Subcutaneous abdominal adipose tissue (tissue), 5 donors: ENCODE results near the gene KLC1.
A peak's percentile ranks its signal among the peaks of the same experiment; 100 is the strongest.

Source experiments
- H3K27ac ChIP-seq: one replicate; pipeline ENCODE4 v1.7.0; 2013; ENCODE audit warnings: low read depth, mild to moderate bottlenecking, inconsistent platforms, low read length, moderate library complexity
- H3K27me3 ChIP-seq, 5 donors: one replicate each; pipeline ENCODE4 v1.7.0; 2013; ENCODE audit warnings: low read length in 5 of 5, inconsistent platforms in 1 of 5; ENCODE audit not compliant: control insufficient read depth in 5 of 5, insufficient read depth in 4 of 5
- H3K36me3 ChIP-seq, 5 donors: one replicate each; pipeline ENCODE4 v1.7.0; 2013; ENCODE audit warnings: low read length in 5 of 5; ENCODE audit not compliant: control insufficient read depth in 5 of 5, insufficient read depth in 5 of 5
- H3K4me1 ChIP-seq, 5 donors: one replicate each; pipeline ENCODE4 v1.7.0; 2013; ENCODE audit warnings: low read length in 5 of 5, mild to moderate bottlenecking in 3 of 5, moderate library complexity in 1 of 5; ENCODE audit not compliant: control insufficient read depth in 5 of 5, insufficient read depth in 5 of 5
- H3K4me3 ChIP-seq, 5 donors: one replicate each; pipeline ENCODE4 v1.7.0; 2013; ENCODE audit warnings: low read length in 5 of 5, low read depth in 1 of 5
- H3K9ac ChIP-seq, 5 donors: one replicate each; pipeline ENCODE4 v1.7.0; 2013; ENCODE audit warnings: low read length in 5 of 5, mild to moderate bottlenecking in 4 of 5, moderate library complexity in 3 of 5
- H3K9me3 ChIP-seq, 5 donors: one replicate each; pipeline ENCODE4 v1.7.0; 2013; ENCODE audit warnings: low read length in 5 of 5; ENCODE audit not compliant: control insufficient read depth in 5 of 5
- donor health status: healthy.
- donor health status: healthy.
- donor health status: healthy.
- donor health status: healthy.
- donor health status: healthy.

Gene KLC1

DNA sequence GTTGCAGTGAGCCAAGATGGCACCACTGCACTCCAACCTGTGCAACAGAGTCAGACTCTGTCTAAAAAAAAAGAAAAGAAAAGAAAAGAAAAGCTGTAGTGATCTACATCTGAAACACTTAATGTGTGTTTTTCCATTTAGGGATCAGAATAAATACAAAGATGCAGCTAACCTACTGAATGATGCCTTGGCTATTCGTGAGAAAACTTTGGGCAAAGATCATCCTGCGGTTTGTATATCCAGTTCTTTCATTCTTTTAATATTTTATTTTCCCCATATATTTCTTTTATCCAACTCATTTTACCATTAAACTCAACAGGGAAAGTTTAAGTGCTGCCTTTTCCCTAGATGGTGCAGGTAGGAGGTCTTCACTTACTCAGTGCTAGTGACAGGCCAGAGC, 40.4 kb downstream of the KLC1 start:
- Histone ChIP-seq H3K9ac (no peak overlapping the region), H3K27me3 (no peaks in the 10 kb centered on the region), H3K27ac (no peak overlapping the region), H3K4me3 (no peak overlapping the region), H3K9me3 (no peaks in the 10 kb centered on the region), H3K36me3 (peaks cover 38 to 89% (median 70%) of the 10 kb centered on the region in 5 donors), H3K4me1 (no peaks in the 10 kb centered on the region)

DNA sequence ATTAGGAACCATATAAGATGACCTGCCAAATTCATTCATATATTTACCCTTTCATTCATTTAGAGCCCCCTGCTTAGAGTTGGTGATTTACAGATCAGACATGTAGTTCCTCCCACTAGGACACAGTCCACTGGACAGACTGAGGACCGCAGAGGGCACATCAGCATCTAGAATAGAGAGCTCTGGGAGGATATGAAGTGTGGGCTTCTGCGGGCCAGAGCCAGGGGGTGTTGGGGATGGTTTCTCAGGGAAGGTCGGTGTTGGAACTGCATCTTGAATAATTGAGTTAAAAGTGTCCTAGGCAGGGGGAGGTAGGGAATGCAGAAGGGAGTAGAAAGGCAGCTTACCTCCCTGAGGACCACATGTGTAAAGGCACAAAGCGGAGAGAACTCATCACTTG, 42.9 kb downstream of the KLC1 start:
- Histone ChIP-seq H3K27me3 (no peaks in the 10 kb centered on the region), H3K27ac (no peak overlapping the region), H3K4me3 (no peak overlapping the region), H3K4me1 (no peaks in the 10 kb centered on the region), H3K9me3 (no peaks in the 10 kb centered on the region), H3K9ac (no peak overlapping the region), H3K36me3 (peaks cover 44 to 92% (median 86%) of the 10 kb centered on the region in 5 donors)

DNA sequence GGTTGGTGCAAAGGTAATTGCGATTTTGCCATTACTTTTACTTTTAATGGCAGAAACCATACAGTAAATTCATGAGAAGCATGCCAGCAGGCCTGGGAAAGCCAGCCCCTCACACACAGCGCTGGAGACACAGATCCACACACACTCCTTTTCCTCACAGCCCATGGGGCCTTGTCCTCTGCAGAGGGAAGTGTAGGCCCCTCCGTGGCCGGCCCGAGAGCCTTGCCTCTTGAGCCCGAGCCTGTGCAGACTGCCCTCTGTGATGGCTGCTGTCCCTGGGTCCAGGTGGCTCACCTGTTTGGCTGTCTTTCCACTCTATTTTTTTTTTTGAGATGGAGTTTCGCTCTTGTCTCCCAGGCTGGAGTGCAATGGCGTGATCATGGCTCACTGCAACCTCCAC, 46.9 kb downstream of the KLC1 start:
- H3K27me3 ChIP-seq = no peaks in the 10 kb centered on the region
- peaks cover 0 to 5% (median 0%) of the 10 kb centered on the region in 5 donors for H3K4me1 ChIP-seq
- no peaks in the 10 kb centered on the region for H3K9me3 ChIP-seq
- no peak overlapping the region for H3K27ac ChIP-seq
- H3K36me3 ChIP-seq = peaks cover 40 to 99% (median 95%) of the 10 kb centered on the region in 5 donors
- no peak overlapping the region for H3K9ac ChIP-seq
- no peak overlapping the region for H3K4me3 ChIP-seq

DNA sequence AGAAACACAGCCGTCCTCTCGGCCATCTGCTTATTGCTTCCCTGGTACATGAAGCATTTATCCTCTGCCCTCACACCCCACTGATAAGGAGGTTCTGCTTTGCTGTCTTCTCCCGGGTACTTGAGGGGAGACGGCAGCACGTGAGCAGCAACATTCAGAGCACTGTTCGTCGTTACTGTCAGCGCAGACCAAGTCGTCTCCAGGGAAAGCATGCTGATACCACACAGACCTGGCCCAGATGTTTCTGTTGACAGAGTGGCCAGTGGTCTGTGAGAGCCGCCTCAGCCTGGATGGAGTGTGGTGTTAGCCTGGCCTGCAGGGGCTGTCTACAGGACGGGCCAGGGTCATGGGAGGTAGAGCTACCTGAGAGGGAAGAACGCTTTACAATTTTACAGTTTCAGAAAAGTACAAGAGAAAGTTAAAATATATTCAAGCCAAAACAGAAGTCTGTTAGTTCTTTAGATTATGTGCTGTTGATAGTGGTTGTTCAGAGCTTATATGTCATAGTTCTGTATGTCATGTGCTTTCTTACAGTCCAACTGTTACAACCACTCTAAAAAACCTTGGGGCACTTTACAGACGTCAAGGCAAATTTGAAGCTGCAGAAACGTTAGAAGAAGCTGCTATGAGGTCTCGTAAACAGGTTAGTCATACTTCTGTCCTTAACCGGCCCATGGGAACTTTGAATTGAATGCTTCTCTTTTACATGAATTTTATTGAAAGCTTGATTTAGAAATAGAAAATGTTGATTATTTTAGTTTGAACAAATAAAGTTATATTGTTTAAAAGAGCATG, 48.1 kb downstream of the KLC1 start:
- peaks cover 0 to 5% (median 0%) of the 10 kb centered on the region in 5 donors for H3K4me1 ChIP-seq
- H3K27ac ChIP-seq = no peak overlapping the region
- H3K9ac ChIP-seq = no peak overlapping the region
- H3K27me3 ChIP-seq = no peaks in the 10 kb centered on the region
- H3K36me3 ChIP-seq = peaks cover 35 to 100% (median 88%) of the 10 kb centered on the region in 5 donors
- no peaks in the 10 kb centered on the region for H3K9me3 ChIP-seq
- H3K4me3 ChIP-seq = no peak overlapping the region

DNA sequence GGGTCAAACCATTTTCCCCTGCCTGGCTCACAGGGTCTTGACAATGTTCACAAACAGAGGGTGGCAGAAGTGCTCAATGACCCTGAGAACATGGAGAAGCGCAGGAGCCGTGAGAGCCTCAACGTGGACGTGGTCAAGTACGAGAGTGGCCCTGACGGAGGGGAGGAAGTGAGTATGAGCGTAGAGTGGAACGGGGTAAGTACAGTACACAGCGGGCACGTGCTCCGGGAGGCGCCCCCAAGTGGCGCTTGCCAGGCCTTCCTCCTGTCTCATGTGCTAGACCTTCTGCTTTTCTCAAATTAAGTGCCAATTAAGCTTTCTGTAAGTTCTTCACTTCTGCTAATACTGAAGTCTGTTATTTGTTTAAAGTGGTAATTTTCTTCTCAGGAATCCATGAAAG, 50.3 kb downstream of the KLC1 start:
- Histone ChIP-seq H3K27me3 (no peaks in the 10 kb centered on the region), H3K9me3 (no peaks in the 10 kb centered on the region), H3K4me1 (peaks cover 0 to 9% (median 5%) of the 10 kb centered on the region in 5 donors), H3K4me3 (no peak overlapping the region), H3K36me3 (peaks cover 16 to 99% (median 82%) of the 10 kb centered on the region in 5 donors), H3K9ac (no peak overlapping the region), H3K27ac (no peak overlapping the region)

DNA sequence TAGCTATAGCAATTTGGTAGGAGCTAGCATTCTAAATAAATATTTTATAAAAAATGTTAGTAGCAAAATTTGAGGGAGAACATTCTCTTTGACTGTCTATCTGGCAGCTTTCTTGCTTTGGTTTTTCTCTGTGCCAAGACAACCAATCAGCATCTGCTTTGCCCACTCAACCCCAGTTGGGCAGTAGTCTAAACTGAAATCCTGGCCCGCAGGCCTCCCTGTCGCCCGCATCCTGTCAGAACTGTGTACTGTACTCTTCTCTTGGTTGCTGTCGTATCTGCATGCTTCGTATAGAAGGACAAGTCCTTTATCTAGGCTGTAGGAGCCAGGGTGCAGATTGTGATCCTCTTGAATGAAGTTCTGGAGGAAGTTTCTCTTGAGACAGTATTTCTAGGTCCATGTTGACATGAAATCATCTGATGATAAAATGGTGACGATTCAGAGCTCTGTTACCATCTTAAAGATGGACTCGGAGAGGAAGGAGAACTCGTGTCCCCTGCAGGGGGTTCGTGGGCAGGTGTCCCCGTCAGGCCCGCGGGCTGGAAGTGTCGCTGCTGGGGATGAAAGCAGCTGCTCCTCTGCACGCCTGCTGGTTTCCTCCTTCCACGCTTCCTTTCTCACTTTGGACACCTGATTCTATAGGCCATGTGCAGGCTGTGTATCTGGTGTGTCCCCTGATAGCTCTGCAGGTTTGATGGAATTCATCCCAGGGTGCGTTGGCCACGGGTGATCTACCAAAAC, 51.6 kb downstream of the KLC1 start:
- Histone ChIP-seq H3K27ac (no peak overlapping the region), H3K9me3 (no peaks in the 10 kb centered on the region), H3K4me3 (no peak overlapping the region), H3K9ac (no peak overlapping the region), H3K27me3 (no peaks in the 10 kb centered on the region), H3K36me3 (peaks cover 12 to 99% (median 82%) of the 10 kb centered on the region in 5 donors), H3K4me1 (peaks cover 0 to 21% (median 18%) of the 10 kb centered on the region in 5 donors)

DNA sequence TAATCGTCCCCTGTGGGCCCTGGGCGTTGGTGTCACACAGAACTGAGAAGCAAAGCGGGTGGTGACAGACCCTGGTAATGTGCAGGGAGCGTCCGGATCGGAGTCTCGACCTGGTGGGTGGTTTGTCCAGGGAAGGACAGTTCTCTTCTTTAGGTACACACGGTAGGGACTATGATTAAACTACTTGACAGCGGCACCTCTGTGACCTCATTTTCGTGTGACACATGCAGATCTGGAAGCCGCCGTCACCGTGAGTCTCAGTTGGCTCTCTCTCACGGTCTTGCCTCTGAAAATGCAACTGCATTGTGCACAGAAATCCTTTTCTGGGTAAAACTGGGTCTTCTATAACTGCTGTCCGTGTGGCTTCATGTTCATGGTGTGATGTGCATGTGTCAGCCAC, 54.1 kb downstream of the KLC1 start:
- H3K4me1 ChIP-seq = peaks cover 2 to 41% (median 36%) of the 10 kb centered on the region in 5 donors

DNA sequence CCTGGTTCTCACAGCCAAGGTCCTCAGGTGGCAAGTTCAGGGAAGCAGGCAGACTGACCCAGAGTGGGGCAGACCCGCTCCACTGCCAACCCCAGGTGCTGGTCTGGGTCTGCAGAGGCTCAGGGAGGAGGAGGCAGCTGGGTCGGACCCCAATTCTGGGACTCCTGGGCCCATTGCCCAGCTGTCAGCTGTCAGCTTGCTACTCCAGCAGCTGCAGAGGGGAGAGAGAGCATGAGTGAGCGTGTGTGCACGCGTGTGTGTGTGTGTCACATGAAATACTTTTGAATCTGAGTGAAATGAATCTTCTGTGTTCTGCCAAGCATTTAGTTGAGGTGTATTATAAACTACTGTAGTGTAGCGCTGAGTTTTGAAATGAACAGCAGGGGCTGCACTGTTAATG, 55.5 kb downstream of the KLC1 start:
- peaks cover 6 to 95% (median 69%) of the 10 kb centered on the region in 5 donors for H3K36me3 ChIP-seq
- H3K9ac ChIP-seq = no peak overlapping the region
- no peaks in the 10 kb centered on the region for H3K9me3 ChIP-seq
- H3K27me3 ChIP-seq = no peaks in the 10 kb centered on the region
- H3K4me1 ChIP-seq = peaks cover 3 to 48% (median 37%) of the 10 kb centered on the region in 5 donors
- H3K27ac ChIP-seq = peak overlapping the region; percentile 48
- H3K4me3 ChIP-seq = no peak overlapping the region

More for the DNA sequence above, 54.1 kb downstream of the KLC1 start:
- Histone ChIP-seq H3K4me3 (no peak overlapping the region), H3K27ac (no peak overlapping the region), H3K9ac (no peak overlapping the region), H3K9me3 (no peaks in the 10 kb centered on the region), H3K27me3 (no peaks in the 10 kb centered on the region), H3K36me3 (peaks cover 10 to 96% (median 73%) of the 10 kb centered on the region in 5 donors)

DNA sequence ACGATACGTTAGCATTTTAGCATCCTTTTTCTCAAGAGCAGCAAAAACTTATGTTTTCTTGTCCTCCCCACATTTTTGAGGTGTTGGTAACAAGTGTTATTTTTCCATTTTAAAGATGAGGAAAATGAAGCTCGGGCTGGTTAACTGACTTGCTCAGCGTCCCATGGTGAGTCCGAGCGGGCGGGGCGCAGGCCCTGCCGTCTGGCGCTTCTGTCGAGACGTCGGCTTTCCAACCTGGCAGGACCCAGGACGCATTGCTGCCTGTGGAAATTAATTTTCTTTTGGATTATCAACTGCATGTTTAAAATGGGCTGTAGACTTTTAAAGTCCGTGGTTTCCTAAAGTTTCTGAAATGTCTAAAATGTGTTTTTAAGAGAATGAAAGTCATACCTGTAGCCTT, 55.9 kb downstream of the KLC1 start:
- no peak overlapping the region for H3K4me3 ChIP-seq
- H3K9ac ChIP-seq = no peak overlapping the region
- peak overlapping the region; percentile 48 for H3K27ac ChIP-seq
- no peaks in the 10 kb centered on the region for H3K27me3 ChIP-seq
- peaks cover 3 to 94% (median 65%) of the 10 kb centered on the region in 5 donors for H3K36me3 ChIP-seq
- H3K4me1 ChIP-seq = peaks cover 5 to 48% (median 41%) of the 10 kb centered on the region in 5 donors
- H3K9me3 ChIP-seq = no peaks in the 10 kb centered on the region
